ENCODE measurements around the gene DOCK10.

The DOCK10 gene

GRCh38 chr2:225040856-225041206 is 1.4 kb downstream of the DOCK10 start:
- DNase-seq, result peak; percentile 10

- no peak for DNase-seq
Measured at GRCh38 chr2:225040142-225040541, 2.1 kb downstream of the DOCK10 start.

GRCh38 chr2:225038231-225038523 is 4.1 kb downstream of the DOCK10 start:
- no peak for DNase-seq

- no peak for DNase-seq
Measured at GRCh38 chr2:225037415-225038230, 4.6 kb downstream of the DOCK10 start.

- DNase-seq, result no peak
Measured at GRCh38 chr2:225036431-225036830, 5.8 kb downstream of the DOCK10 start.

GRCh38 chr2:225033440-225034318 is 8.6 kb downstream of the DOCK10 start:
- no peak for DNase-seq

- no peak for DNase-seq
Measured at GRCh38 chr2:225032246-225032645, 10.0 kb downstream of the DOCK10 start.

GRCh38 chr2:225031599-225031998 is 10.7 kb downstream of the DOCK10 start:
- no peak for DNase-seq

- DNase-seq, result no peak
Measured at GRCh38 chr2:225030893-225031292, 11.4 kb downstream of the DOCK10 start.

GRCh38 chr2:225030203-225030602 is 12.1 kb downstream of the DOCK10 start:
- no peak for DNase-seq

- no peak for DNase-seq
Measured at GRCh38 chr2:225028572-225028971, 13.7 kb downstream of the DOCK10 start.

GRCh38 chr2:225027061-225027762 is 15.1 kb downstream of the DOCK10 start:
- DNase-seq, result no peak

GRCh38 chr2:225025917-225026571 is 16.2 kb downstream of the DOCK10 start:
- DNase-seq, result no peak

GRCh38 chr2:225022188-225022587 is 20.1 kb downstream of the DOCK10 start:
- no peak for DNase-seq

GRCh38 chr2:225020168-225020849 is 22.0 kb downstream of the DOCK10 start:
- no peak for DNase-seq

GRCh38 chr2:225019105-225019504 is 23.2 kb downstream of the DOCK10 start:
- DNase-seq, result no peak

GRCh38 chr2:225017713-225018112 is 24.6 kb downstream of the DOCK10 start:
- no peak for DNase-seq

GRCh38 chr2:225017098-225017685 is 25.1 kb downstream of the DOCK10 start:
- DNase-seq, result no peak

- no peak for DNase-seq
Measured at GRCh38 chr2:225013425-225014365, 28.6 kb downstream of the DOCK10 start.

GRCh38 chr2:225011585-225011984 is 30.7 kb downstream of the DOCK10 start:
- DNase-seq, result no peak

- DNase-seq, result no peak
Measured at GRCh38 chr2:225010804-225011203, 31.5 kb downstream of the DOCK10 start.
